ENCODE data around the gene SBNO1.

- TF ChIP-seq CTCF (conservative IDR thresholded peaks at IDR 0.05; ENCODE audit: low read depth, low read length) (no peak), EZH2 (IDR thresholded peaks at IDR 0.05; ENCODE audit: borderline replicate concordance, low read depth, low read length, poor library complexity, severe bottlenecking) (no peak)
These were observed 110.8 kb downstream of the SBNO1 start for GRCh38 chr12:123253641-123254459.

Data from A673 (cell line).